Measurements from ENCODE around the gene RFK.
A peak's percentile ranks its signal among the peaks of the same experiment; 100 is the strongest.

The RFK gene

GRCh38 chr9:76378367-76379073, 15.7 kb downstream of the RFK start:
- Histone ChIP-seq H3K27me3 (no peaks in the 10 kb centered on the region), H3K4me2 (no peak overlapping the region)

GRCh38 chr9:76377791-76378190, 16.4 kb downstream of the RFK start:
- Histone ChIP-seq H3K4me3 (no peak overlapping the region), H3K27ac (no peak overlapping the region), H3K9ac (no peak overlapping the region), H3K4me1 (peaks cover 0 to 13% (median 0%) of the 10 kb centered on the region in 10 experiments; a peak in 7 of 20 replicates), H3K4me2 (no peak overlapping the region), H3K27me3 (no peaks in the 10 kb centered on the region), H3K9me3 (replicated peaks in 1 of 11) (0 out of 22 replicates have a peak, but pooled peaks cover 0 to 3% (median 0%) of the 10 kb centered on the region in 11 experiments), H4K20me1 (no peaks in the 10 kb centered on the region), H3K36me3 (peaks cover 0 to 3% (median 2%) of the 10 kb centered on the region in 11 experiments; a peak in 13 of 22 replicates)
- no peak for TF ChIP-seq Cebpa-rat (IDR thresholded peaks at IDR 0.05)

More at GRCh38 chr9:76378367-76379073, 15.7 kb downstream of the RFK start:
- Histone ChIP-seq H3K4me1 (peaks cover 0 to 13% (median 0%) of the 10 kb centered on the region in 10 experiments; a peak in 7 of 20 replicates), H3K9me3 (replicated peaks in 1 of 11) (0 out of 22 replicates have a peak, but pooled peaks cover 0 to 7% (median 0%) of the 10 kb centered on the region in 11 experiments), H3K36me3 (peaks cover 4 to 10% (median 9%) of the 10 kb centered on the region in 11 experiments; a peak in 18 of 22 replicates), H4K20me1 (no peaks in the 10 kb centered on the region), H3K9ac (no peak overlapping the region), H3K4me3 (no peak overlapping the region), H3K27ac (no peak overlapping the region)
- TF ChIP-seq Cebpa-rat (IDR thresholded peaks at IDR 0.05): no peak

GRCh38 chr9:76374783-76375559, 19.3 kb downstream of the RFK start:
- H3K27ac ChIP-seq: no peak overlapping the region
- no peak overlapping the region for H3K9ac ChIP-seq
- no peak overlapping the region for H3K4me3 ChIP-seq
- TF ChIP-seq Cebpa-rat (IDR thresholded peaks at IDR 0.05): no peak
- H4K20me1 ChIP-seq: no peaks in the 10 kb centered on the region
- no peaks in the 10 kb centered on the region for H3K27me3 ChIP-seq
- H3K4me1 ChIP-seq: peaks cover 0 to 18% (median 8%) of the 10 kb centered on the region in 10 experiments; a peak in 16 of 20 replicates
- H3K9me3 ChIP-seq (replicated peaks in 1 of 11): no peaks in the 10 kb centered on the region
- 0 out of 22 replicates have a peak overlapping the region, but pooled peaks of 2 of the 11 experiments have one; percentile 13 to 16 for H3K4me2 ChIP-seq
- no peaks in the 10 kb centered on the region for H3K36me3 ChIP-seq

DNA sequence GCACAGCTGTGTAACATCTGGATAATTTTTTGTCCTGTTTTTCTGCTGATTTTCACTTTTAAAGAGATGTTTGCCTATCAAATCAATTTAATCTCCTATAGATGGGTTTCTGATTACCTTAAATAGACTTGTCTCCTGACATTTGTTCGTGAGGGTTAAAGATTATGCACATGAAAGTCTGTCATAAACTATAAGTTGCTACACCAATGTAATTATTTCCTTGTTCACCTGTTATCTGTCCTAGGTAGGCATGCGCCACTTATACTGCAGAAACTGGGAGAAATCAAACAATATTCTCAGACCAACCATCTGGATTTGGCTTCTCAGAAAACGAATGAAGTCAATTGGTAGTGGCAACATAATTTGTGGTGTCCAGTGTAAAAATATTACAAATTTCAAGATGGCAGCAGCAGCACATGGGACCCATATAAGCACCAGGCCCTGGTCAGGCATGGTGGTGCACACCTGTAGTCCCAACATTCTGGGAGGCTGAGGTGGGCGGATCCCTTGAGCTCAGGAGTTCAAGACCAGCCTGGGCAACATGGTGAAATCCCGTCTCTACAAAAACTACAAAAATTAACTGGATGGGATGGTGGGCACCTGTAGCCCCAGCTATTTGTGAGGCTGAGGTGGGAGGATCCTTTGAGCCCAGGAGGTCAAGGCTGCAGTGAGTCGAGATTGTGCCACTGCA, 20.3 kb downstream of the RFK start:
- no peak overlapping the region for H3K9ac ChIP-seq

GRCh38 chr9:76373173-76373783, 20.9 kb downstream of the RFK start:
- no peak overlapping the region for H3K4me2 ChIP-seq
- H3K4me1 ChIP-seq: peaks cover 7 to 22% (median 13%) of the 10 kb centered on the region in 10 experiments; a peak in 18 of 20 replicates
- no peak for TF ChIP-seq Cebpa-rat (IDR thresholded peaks at IDR 0.05)
- H3K9ac ChIP-seq: no peak overlapping the region
- H3K27ac ChIP-seq: no peak overlapping the region
- no peaks in the 10 kb centered on the region for H4K20me1 ChIP-seq
- no peaks in the 10 kb centered on the region for H3K36me3 ChIP-seq
- no peaks in the 10 kb centered on the region for H3K9me3 ChIP-seq (replicated peaks in 1 of 11)
- no peak overlapping the region for H3K4me3 ChIP-seq
- no peaks in the 10 kb centered on the region for H3K27me3 ChIP-seq

More for the DNA sequence above, 20.3 kb downstream of the RFK start:
- no peaks in the 10 kb centered on the region for H3K27me3 ChIP-seq
- H3K27ac ChIP-seq: no peak overlapping the region
- peaks cover 7 to 21% (median 13%) of the 10 kb centered on the region in 10 experiments; a peak in 18 of 20 replicates for H3K4me1 ChIP-seq
- TF ChIP-seq Cebpa-rat (IDR thresholded peaks at IDR 0.05): no peak
- H3K4me3 ChIP-seq: no peak overlapping the region
- H3K4me2 ChIP-seq: no peak overlapping the region
- no peaks in the 10 kb centered on the region for H3K9me3 ChIP-seq (replicated peaks in 1 of 11)
- H4K20me1 ChIP-seq: no peaks in the 10 kb centered on the region
- H3K36me3 ChIP-seq: no peaks in the 10 kb centered on the region

- Histone ChIP-seq H4K20me1 (no peaks in the 10 kb centered on the region), H3K27ac (no peak overlapping the region), H3K4me1 (peaks cover 7 to 22% (median 13%) of the 10 kb centered on the region in 10 experiments; a peak in 18 of 20 replicates), H3K36me3 (no peaks in the 10 kb centered on the region), H3K9me3 (replicated peaks in 1 of 11) (no peaks in the 10 kb centered on the region), H3K4me2 (no peak overlapping the region), H3K4me3 (no peak overlapping the region), H3K27me3 (no peaks in the 10 kb centered on the region), H3K9ac (no peak overlapping the region)
- TF ChIP-seq Cebpa-rat (IDR thresholded peaks at IDR 0.05): no peak
Measured at GRCh38 chr9:76372336-76372735, 21.9 kb downstream of the RFK start.

DNA sequence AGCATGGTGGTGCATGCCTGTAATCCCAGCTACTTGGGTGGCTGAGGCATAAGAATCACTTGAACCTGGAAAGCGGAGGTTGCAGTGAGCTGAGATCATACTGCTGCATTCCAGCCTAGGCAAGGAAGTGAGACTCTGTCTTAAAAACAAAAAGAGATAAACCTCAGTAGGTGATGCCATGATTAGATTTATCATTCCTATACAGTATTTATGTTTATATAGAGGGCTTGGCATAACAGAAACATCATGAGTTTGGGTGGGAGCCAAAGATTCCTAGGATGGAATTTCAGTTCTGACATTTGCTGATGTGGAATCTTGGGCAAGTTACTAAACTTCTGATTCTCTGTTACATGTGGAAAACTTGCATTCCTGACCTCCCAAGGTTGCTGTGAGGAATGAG, 22.3 kb downstream of the RFK start:
- H3K27me3 ChIP-seq: no peaks in the 10 kb centered on the region
- no peak overlapping the region for H3K9ac ChIP-seq
- no peak overlapping the region for H3K4me3 ChIP-seq
- no peaks in the 10 kb centered on the region for H3K9me3 ChIP-seq (replicated peaks in 1 of 11)
- no peaks in the 10 kb centered on the region for H4K20me1 ChIP-seq
- no peak overlapping the region for H3K27ac ChIP-seq
- no peak overlapping the region for H3K4me2 ChIP-seq
- H3K36me3 ChIP-seq: no peaks in the 10 kb centered on the region
- H3K4me1 ChIP-seq: peaks cover 7 to 22% (median 13%) of the 10 kb centered on the region in 10 experiments; a peak in 18 of 20 replicates
- no peak for TF ChIP-seq Cebpa-rat (IDR thresholded peaks at IDR 0.05)

GRCh38 chr9:76370396-76371023, 23.7 kb downstream of the RFK start:
- no peak for TF ChIP-seq Cebpa-rat (IDR thresholded peaks at IDR 0.05)
- Histone ChIP-seq H3K9me3 (replicated peaks in 1 of 11) (no peaks in the 10 kb centered on the region), H3K4me2 (peak overlapping the region in 4 of 11 experiments; percentile 39 to 59 (median 53); a peak in 6 of 22 replicates), H3K27ac (no peak overlapping the region), H4K20me1 (no peaks in the 10 kb centered on the region), H3K4me3 (no peak overlapping the region), H3K36me3 (no peaks in the 10 kb centered on the region), H3K9ac (no peak overlapping the region), H3K4me1 (peaks cover 7 to 22% (median 13%) of the 10 kb centered on the region in 10 experiments; a peak in 18 of 20 replicates), H3K27me3 (no peaks in the 10 kb centered on the region)

Data from BLaER1 treated with 17β-estradiol and CSF1 and Interleukin-3, amounts not matched to agents 10 nM and 100 nM (cell line).